Stimulated activated naive CD8-positive, alpha-beta T cell treated with anti-CD3 and anti-CD28 coated beads, Interleukin-15, Interleukin-2, amounts not matched to agents 100 ng/mL and 50 ng/mL, for 24 hours (primary cell): Measurements from ENCODE around the gene ABCA1.

Experiments used
- H3K27ac Mint-ChIP-seq: one replicate; pipeline ENCODE4 v1.8.0; 2021; ENCODE audit warnings: mild to moderate bottlenecking, mixed read lengths
- H3K27me3 Mint-ChIP-seq: one replicate; pipeline ENCODE4 v1.8.0; 2021; ENCODE audit warnings: mixed read lengths
- H3K36me3 Mint-ChIP-seq: one replicate; pipeline ENCODE4 v1.8.0; 2021; ENCODE audit warnings: low read depth, mixed read lengths
- H3K4me1 Mint-ChIP-seq: one replicate; pipeline ENCODE4 v1.8.0; 2021; ENCODE audit warnings: low read depth, mixed read lengths
- H3K4me3 Mint-ChIP-seq: one replicate; pipeline ENCODE4 v1.8.0; 2021; ENCODE audit warnings: mild to moderate bottlenecking, mixed read lengths
- H3K9me3 Mint-ChIP-seq: one replicate; pipeline ENCODE4 v1.8.0; 2021; ENCODE audit warnings: mixed read lengths

ABCA1 gene

GRCh38 chr9:104835161-104835560 is 92.8 kb downstream of the ABCA1 start:
- no peaks in the 10 kb centered on the region for H3K9me3 Mint-ChIP-seq
- no peaks in the 10 kb centered on the region for H3K27me3 Mint-ChIP-seq
- H3K36me3 Mint-ChIP-seq: peaks cover under 1% of the 10 kb centered on the region
- no peak overlapping the region for H3K4me3 Mint-ChIP-seq
- no peak overlapping the region for H3K27ac Mint-ChIP-seq
- no peaks in the 10 kb centered on the region for H3K4me1 Mint-ChIP-seq

GRCh38 chr9:104833696-104834095 is 94.3 kb downstream of the ABCA1 start:
- Mint-ChIP-seq H3K4me1 (no peaks in the 10 kb centered on the region), H3K9me3 (no peaks in the 10 kb centered on the region), H3K27ac (no peak overlapping the region), H3K36me3 (peaks cover 11% of the 10 kb centered on the region), H3K27me3 (no peaks in the 10 kb centered on the region), H3K4me3 (no peak overlapping the region)

GRCh38 chr9:104831681-104832080 is 96.3 kb downstream of the ABCA1 start:
- no peaks in the 10 kb centered on the region for H3K4me1 Mint-ChIP-seq
- H3K27me3 Mint-ChIP-seq: no peaks in the 10 kb centered on the region
- H3K27ac Mint-ChIP-seq: no peak overlapping the region
- no peak overlapping the region for H3K4me3 Mint-ChIP-seq
- H3K9me3 Mint-ChIP-seq: no peaks in the 10 kb centered on the region
- peaks cover 15% of the 10 kb centered on the region for H3K36me3 Mint-ChIP-seq

- no peaks in the 10 kb centered on the region for H3K27me3 Mint-ChIP-seq
- H3K9me3 Mint-ChIP-seq: no peaks in the 10 kb centered on the region
- H3K36me3 Mint-ChIP-seq: peaks cover 32% of the 10 kb centered on the region
- no peaks in the 10 kb centered on the region for H3K4me1 Mint-ChIP-seq
- no peak overlapping the region for H3K4me3 Mint-ChIP-seq
- no peak overlapping the region for H3K27ac Mint-ChIP-seq
Observed at GRCh38 chr9:104826911-104827310, 101.0 kb downstream of the ABCA1 start.

- H3K4me3 Mint-ChIP-seq: no peak overlapping the region
- no peaks in the 10 kb centered on the region for H3K4me1 Mint-ChIP-seq
- H3K27me3 Mint-ChIP-seq: no peaks in the 10 kb centered on the region
- H3K9me3 Mint-ChIP-seq: no peaks in the 10 kb centered on the region
- H3K27ac Mint-ChIP-seq: no peak overlapping the region
- H3K36me3 Mint-ChIP-seq: peaks cover 32% of the 10 kb centered on the region
Observed at GRCh38 chr9:104826079-104826775, 101.7 kb downstream of the ABCA1 start.

- Mint-ChIP-seq H3K4me1 (no peaks in the 10 kb centered on the region), H3K9me3 (no peaks in the 10 kb centered on the region), H3K27ac (no peak overlapping the region), H3K36me3 (peaks cover 27% of the 10 kb centered on the region), H3K27me3 (no peaks in the 10 kb centered on the region), H3K4me3 (no peak overlapping the region)
Observed at GRCh38 chr9:104820336-104820735, 107.6 kb downstream of the ABCA1 start.

GRCh38 chr9:104819033-104819432 is 108.9 kb downstream of the ABCA1 start:
- H3K36me3 Mint-ChIP-seq: peaks cover 22% of the 10 kb centered on the region

GRCh38 chr9:104817437-104817836 is 110.5 kb downstream of the ABCA1 start:
- Mint-ChIP-seq H3K27me3 (no peaks in the 10 kb centered on the region), H3K4me1 (no peaks in the 10 kb centered on the region), H3K27ac (no peak overlapping the region), H3K36me3 (peaks cover 13% of the 10 kb centered on the region), H3K4me3 (no peak overlapping the region), H3K9me3 (no peaks in the 10 kb centered on the region)

More at GRCh38 chr9:104819033-104819432, 108.9 kb downstream of the ABCA1 start:
- Mint-ChIP-seq H3K4me3 (no peak overlapping the region), H3K27ac (no peak overlapping the region), H3K27me3 (no peaks in the 10 kb centered on the region), H3K9me3 (no peaks in the 10 kb centered on the region), H3K4me1 (no peaks in the 10 kb centered on the region)

GRCh38 chr9:104815851-104816565 is 111.9 kb downstream of the ABCA1 start:
- Mint-ChIP-seq H3K27ac (no peak overlapping the region), H3K9me3 (no peaks in the 10 kb centered on the region), H3K36me3 (peaks cover 13% of the 10 kb centered on the region), H3K4me1 (no peaks in the 10 kb centered on the region), H3K4me3 (no peak overlapping the region), H3K27me3 (no peaks in the 10 kb centered on the region)

GRCh38 chr9:104810421-104811339 is 117.3 kb downstream of the ABCA1 start:
- Mint-ChIP-seq H3K27me3 (no peaks in the 10 kb centered on the region), H3K9me3 (no peaks in the 10 kb centered on the region), H3K27ac (no peak overlapping the region), H3K4me3 (no peak overlapping the region), H3K4me1 (no peaks in the 10 kb centered on the region), H3K36me3 (peaks cover 8% of the 10 kb centered on the region)

- no peaks in the 10 kb centered on the region for H3K9me3 Mint-ChIP-seq
- no peaks in the 10 kb centered on the region for H3K4me1 Mint-ChIP-seq
- H3K27ac Mint-ChIP-seq: no peak overlapping the region
- peaks cover 11% of the 10 kb centered on the region for H3K36me3 Mint-ChIP-seq
- no peak overlapping the region for H3K4me3 Mint-ChIP-seq
- H3K27me3 Mint-ChIP-seq: no peaks in the 10 kb centered on the region
Observed at GRCh38 chr9:104808035-104808614, 119.8 kb downstream of the ABCA1 start.

GRCh38 chr9:104805441-104805840 is 122.5 kb downstream of the ABCA1 start:
- Mint-ChIP-seq H3K4me3 (no peak overlapping the region), H3K9me3 (no peaks in the 10 kb centered on the region), H3K4me1 (no peaks in the 10 kb centered on the region), H3K36me3 (peaks cover 11% of the 10 kb centered on the region), H3K27ac (no peak overlapping the region), H3K27me3 (no peaks in the 10 kb centered on the region)

- Mint-ChIP-seq H3K9me3 (no peaks in the 10 kb centered on the region), H3K36me3 (peaks cover 11% of the 10 kb centered on the region), H3K27ac (no peak overlapping the region), H3K4me3 (no peak overlapping the region), H3K4me1 (no peaks in the 10 kb centered on the region), H3K27me3 (no peaks in the 10 kb centered on the region)
Observed at GRCh38 chr9:104802906-104803305, 125.0 kb downstream of the ABCA1 start.

- Mint-ChIP-seq H3K4me1 (no peaks in the 10 kb centered on the region), H3K9me3 (no peaks in the 10 kb centered on the region), H3K27ac (no peak overlapping the region), H3K36me3 (peaks cover 10% of the 10 kb centered on the region), H3K4me3 (no peak overlapping the region), H3K27me3 (no peaks in the 10 kb centered on the region)
Observed at GRCh38 chr9:104802110-104802509, 125.8 kb downstream of the ABCA1 start.
